GM12878 (cell line): ENCODE data around the gene SLCO3A1. TPM values are rescaled to one million over a fixed set of nuclear protein-coding genes. Genes with fewer than 3 reads are reported as not detected.

ENCODE experiments used
- ATAC-seq: fragments of 200-7000 bp; cut with Tn5 transposase; 3 replicates; pipeline ENCODE4 v1.9.1; 2020; ENCODE audit warnings: mild to moderate bottlenecking, moderate library complexity
- BruUV-seq: library from RNA; stranded (reverse); fragments of 400-500 nt; replicated peaks from 2 replicates; lab custom pipeline; 2021; lab: Mats Ljungman, UMichigan
- CTCF ChIA-PET: fragments of 300-600 bp; sonication (Branson Sonifier 250); formaldehyde crosslinking; extraction: SDS; loops from one replicate; lab custom pipeline; 2021; ENCODE audit warnings: inconsistent platforms; lab: Yijun Ruan, JAX
- POLR2A ChIA-PET: fragments of 350-600 bp; formaldehyde crosslinking; extraction: SDS; loops from one replicate; lab custom pipeline; 2021; ENCODE audit warnings: inconsistent platforms; lab: Charles Lee
- RAD21 ChIA-PET: fragments of 300-600 bp; sonication (Branson Sonifier 250); formaldehyde crosslinking; loops from one replicate; lab custom pipeline; 2023; ENCODE audit warnings: antibody characterized with exemption; ENCODE audit not compliant: unreplicated experiment; lab: Charles Lee
- SMC1A ChIA-PET: fragments of 300-600 bp; sonication (Branson Sonifier 250); formaldehyde crosslinking; loops from one replicate; lab custom pipeline; 2023; ENCODE audit not compliant: unreplicated experiment, uncharacterized antibody; lab: Charles Lee
- DNase-seq: peaks from one replicate; pipeline ENCODE4 v3.0.0-alpha.2; 2011; ENCODE audit warnings: low read depth, low spot score
- FAIRE-seq: peaks from 3 replicates; lab custom pipeline; 2011; peaks lifted over from hg19 to GRCh38; lab: Jason Lieb, UNC
- H2AFZ ChIP-seq: 2 replicates; pipeline ENCODE4 v1.6.0; 2011; ENCODE audit warnings: low read depth, low read length, control low read depth; ENCODE audit not compliant: control insufficient read depth
- H3K27ac ChIP-seq: 2 replicates; pipeline ENCODE4 v1.5.1; 2011; ENCODE audit warnings: control low read depth; ENCODE audit not compliant: control insufficient read depth, insufficient read depth
- H3K27me3 ChIP-seq, 2 experiments: replicated peaks in 1 of 2; 2 replicates each; pipeline versions ENCODE4 v1.6.0 to v1.6.1; 2011; ENCODE audit warnings: low read length in 1 of 2; ENCODE audit not compliant: control insufficient read depth in 2 of 2, insufficient read depth in 2 of 2
- H3K36me3 ChIP-seq, 2 experiments: 2 replicates each; pipeline ENCODE4 v1.5.1; 2011; ENCODE audit warnings: low read length in 1 of 2; ENCODE audit not compliant: control insufficient read depth in 2 of 2, insufficient read depth in 2 of 2
- H3K4me1 ChIP-seq: 2 replicates; pipeline ENCODE4 v1.6.1; 2011; ENCODE audit warnings: mild to moderate bottlenecking, low read length, moderate library complexity, mixed read lengths; ENCODE audit not compliant: control insufficient read depth, insufficient read depth
- H3K4me2 ChIP-seq: 2 replicates; pipeline ENCODE4 v1.6.0; 2011; ENCODE audit warnings: control low read depth; ENCODE audit not compliant: control insufficient read depth, insufficient read depth
- H3K4me3 ChIP-seq: fragments of 200-600 bp; sonication (generic); 2 replicates; pipeline ENCODE4 v1.5.1; 2016
- H3K79me2 ChIP-seq: 2 replicates; pipeline ENCODE4 v1.6.0; 2011; ENCODE audit warnings: low read length; ENCODE audit not compliant: control insufficient read depth, insufficient read depth
- H3K9ac ChIP-seq: 2 replicates; pipeline ENCODE4 v1.8.0; 2011; ENCODE audit warnings: low read length, control low read depth, mixed read lengths; ENCODE audit not compliant: control insufficient read depth, insufficient read depth
- H3K9me3 ChIP-seq: replicated peaks from 3 replicates; pipeline ENCODE4 v1.5.1; 2011; ENCODE audit warnings: mild to moderate bottlenecking, low read length; ENCODE audit not compliant: control insufficient read depth, insufficient read depth
- H4K20me1 ChIP-seq: 2 replicates; pipeline ENCODE4 v1.6.0; 2011; ENCODE audit not compliant: control insufficient read depth, insufficient read depth
- BCLAF1 ChIP-seq: fragments of 450-650 bp; IDR thresholded peaks from 2 replicates; pipeline ENCODE4 v1.6.1; 2017; ENCODE audit warnings: antibody characterized with exemption, mild to moderate bottlenecking, moderate library complexity
- BHLHE40 ChIP-seq, 2 experiments: fragments of 450-650 bp in 1 of 2; IDR thresholded peaks; 2 replicates each; pipeline ENCODE4 v1.6.1; 2011 to 2017; ENCODE audit warnings: low read depth in 2 of 2, borderline replicate concordance in 1 of 2, improper control_type of control experiment in 1 of 2, low read length in 1 of 2, mild to moderate bottlenecking in 1 of 2
- CHD2 ChIP-seq: IDR thresholded peaks from 2 replicates; pipeline ENCODE4 v1.6.1; 2011; ENCODE audit warnings: low read depth, low read length, improper control_type of control experiment, borderline replicate concordance
- CREB1 ChIP-seq: IDR thresholded peaks from 2 replicates; pipeline ENCODE4 v1.6.1; 2012; ENCODE audit warnings: low read depth, mild to moderate bottlenecking, inconsistent platforms
- FOXK2 ChIP-seq: fragments of 450-650 bp; IDR thresholded peaks from 2 replicates; pipeline ENCODE4 v1.6.1; 2017; ENCODE audit warnings: mild to moderate bottlenecking, moderate library complexity
- KAT2A ChIP-seq: conservative IDR thresholded peaks from 2 replicates; pipeline ENCODE4 v1.6.1; 2011; ENCODE audit warnings: low read depth, low read length; ENCODE audit not compliant: control insufficient read depth
- POLR2AphosphoS2 ChIP-seq: IDR thresholded peaks from 2 replicates; pipeline ENCODE4 v1.6.1; 2011; ENCODE audit warnings: low read depth, mild to moderate bottlenecking, low read length, improper control_type of control experiment, moderate library complexity
- RUNX3 ChIP-seq: IDR thresholded peaks from 2 replicates; pipeline ENCODE4 v1.6.1; 2012; ENCODE audit warnings: low read length, inconsistent platforms
- SMAD1 ChIP-seq: fragments of 450-650 bp; IDR thresholded peaks from 2 replicates; pipeline ENCODE4 v1.6.1; 2018; ENCODE audit warnings: mild to moderate bottlenecking, low read depth; ENCODE audit not compliant: partially characterized antibody
- SMC3 ChIP-seq: IDR thresholded peaks from 2 replicates; pipeline ENCODE4 v1.6.1; 2011; ENCODE audit warnings: low read length, improper control_type of control experiment, borderline replicate concordance
- SREBF2 ChIP-seq: IDR thresholded peaks from 2 replicates; pipeline ENCODE4 v1.6.1; 2012; ENCODE audit warnings: mild to moderate bottlenecking, low read length
- TCF7 ChIP-seq: IDR thresholded peaks from 2 replicates; pipeline ENCODE4 v1.6.1; 2014; ENCODE audit warnings: antibody characterized with exemption, borderline replicate concordance
- WGBS: methylation state at CpG from one replicate; pipeline ENCODE4 v1.1.6; 2016; ENCODE audit warnings: low lambda C conversion rate; ENCODE audit not compliant: insufficient replicate concordance, insufficient coverage; ENCODE audit errors: missing lambda C conversion rate; 5-methylcytosine and 5-hydroxymethylcytosine counted together
- in situ Hi-C: fragments of 300-500 bp; cut with MboI; formaldehyde crosslinking; loops from 9 replicates; pipeline ENCODE4 v1.14.3; 2018; ENCODE audit warnings: mixed read lengths
- intact Hi-C: fragments of 100-400 bp; cut with micrococcal nuclease; formaldehyde crosslinking; loops from one replicate; pipeline ENCODE4 v1.14.2; 2022; ENCODE audit not compliant: unreplicated experiment
- polyA plus RNA-seq, 11 experiments: library from polyadenylated mRNA; depleted of rRNA in 4 of 11; unstranded in 6 of 11; stranded (reverse) in 5 of 11; fragments of >200 nt; fragmentation: Nextera tagmentation in 4 of 11; fragmentation: Illumina TruSeq in 1 of 11; extraction: Ambion mirVana in 4 of 11; extraction: Trizol in 1 of 11; gene quantifications; 1 replicate in 1 of 11; 2 replicates in 10 of 11; pipeline versions ENCODE4 v1.2.1 to v1.2.3, GENCODE V29; 2011 to 2016; ENCODE audit warnings: inconsistent platforms in 2 of 11, missing spikeins in 2 of 11, low read depth in 1 of 11
- total RNA-seq, 4 experiments: library from RNA; depleted of rRNA in 3 of 4; stranded (reverse); fragments of >200 nt in 3 of 4; fragmentation: Illumina TruSeq in 1 of 4; extraction: Trizol in 1 of 4; gene quantifications; 2 replicates each; pipeline versions ENCODE4 v1.2.1 to v1.2.3, GENCODE V29; 2013 to 2021
- TF ChIP-seq, protein P1 (sequence below): fragments of 450-650 bp; IDR thresholded peaks from 2 replicates; pipeline ENCODE4 v1.6.1; 2018; ENCODE audit warnings: borderline replicate concordance, mild to moderate bottlenecking; ENCODE audit not compliant: partially characterized antibody

Gene SLCO3A1
- total and polyA plus RNA-seq, 10 of the 15 experiments (the other 5 are each of a cell fraction or from before 2014, with no cell fraction given) = 0.05 to 5.9 (median 0.31) TPM

GRCh38 chr15:91891101-91891500 lies 37.6 kb downstream of the SLCO3A1 start:
- TF ChIP-seq BCLAF1 (no peak), TCF7 (no peak), RUNX3 (no peak), BHLHE40 (IDR thresholded peaks at IDR 0.05; ENCODE audit: borderline replicate concordance in 1 of 2, low read depth in 2 of 2, low read length in 1 of 2) (no peak), SREBF2 (no peak), FOXK2 (no peak), CHD2 (no peak), POLR2AphosphoS2 (no peak), SMAD1 (no peak), SMC3 (no peak), KAT2A (no peak), CREB1 (no peak)
- TF ChIP-seq, protein P1, sequence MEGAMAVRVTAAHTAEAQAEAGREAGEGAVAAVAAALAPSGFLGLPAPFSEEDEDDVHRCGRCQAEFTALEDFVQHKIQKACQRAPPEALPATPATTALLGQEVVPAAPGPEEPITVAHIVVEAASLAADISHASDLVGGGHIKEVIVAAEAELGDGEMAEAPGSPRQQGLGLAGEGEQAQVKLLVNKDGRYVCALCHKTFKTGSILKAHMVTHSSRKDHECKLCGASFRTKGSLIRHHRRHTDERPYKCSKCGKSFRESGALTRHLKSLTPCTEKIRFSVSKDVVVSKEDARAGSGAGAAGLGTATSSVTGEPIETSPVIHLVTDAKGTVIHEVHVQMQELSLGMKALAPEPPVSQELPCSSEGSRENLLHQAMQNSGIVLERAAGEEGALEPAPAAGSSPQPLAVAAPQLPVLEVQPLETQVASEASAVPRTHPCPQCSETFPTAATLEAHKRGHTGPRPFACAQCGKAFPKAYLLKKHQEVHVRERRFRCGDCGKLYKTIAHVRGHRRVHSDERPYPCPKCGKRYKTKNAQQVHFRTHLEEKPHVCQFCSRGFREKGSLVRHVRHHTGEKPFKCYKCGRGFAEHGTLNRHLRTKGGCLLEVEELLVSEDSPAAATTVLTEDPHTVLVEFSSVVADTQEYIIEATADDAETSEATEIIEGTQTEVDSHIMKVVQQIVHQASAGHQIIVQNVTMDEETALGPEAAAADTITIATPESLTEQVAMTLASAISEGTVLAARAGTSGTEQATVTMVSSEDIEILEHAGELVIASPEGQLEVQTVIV = no peak
- Histone ChIP-seq H3K27me3 (no peaks in the 10 kb centered on the region), H3K36me3 (no peaks in the 10 kb centered on the region), H2AFZ (no peak overlapping the region), H3K9ac (no peak overlapping the region), H3K4me3 (no peak overlapping the region), H3K4me2 (no peak overlapping the region), H3K79me2 (no peaks in the 10 kb centered on the region), H3K9me3 (no peaks in the 10 kb centered on the region), H3K27ac (no peak overlapping the region), H4K20me1 (no peaks in the 10 kb centered on the region), H3K4me1 (no peaks in the 10 kb centered on the region)
- ATAC-seq (no peak), DNase-seq (no peak), FAIRE-seq (no peak)
- 9% methylated on average over 1 of the region's 1 CpG for WGBS
- in situ Hi-C loops = no loop called here
- ChIA-PET CTCF (interaction anchor here (0.9 to 1.3 kb wide), 3 partner anchors 185 to 189 kb away, joined by 3 read pairs; no protein-coding TSS in a partner anchor), POLR2A (interaction anchor here (0.8 kb wide), 1 partner anchor 20 kb away, joined by 4 read pairs; no protein-coding TSS in a partner anchor), SMC1A (no interaction called here), RAD21 (no interaction called here)
- BruUV-seq = no TSS peak
- intact Hi-C loops = no loop called here
